NCI-H2107 treated with DMSO at 0.1 percent for 48 hours (cell line): Measurements from ENCODE around the gene CCDC175.
A peak's percentile ranks its signal among the peaks of the same experiment; 100 is the strongest.

Source experiments
- DNase-seq: peaks from one replicate; lab custom pipeline; 2025; ENCODE audit not compliant: unreplicated experiment; lab: John Stamatoyannopoulos, UW

CCDC175 gene

DNA sequence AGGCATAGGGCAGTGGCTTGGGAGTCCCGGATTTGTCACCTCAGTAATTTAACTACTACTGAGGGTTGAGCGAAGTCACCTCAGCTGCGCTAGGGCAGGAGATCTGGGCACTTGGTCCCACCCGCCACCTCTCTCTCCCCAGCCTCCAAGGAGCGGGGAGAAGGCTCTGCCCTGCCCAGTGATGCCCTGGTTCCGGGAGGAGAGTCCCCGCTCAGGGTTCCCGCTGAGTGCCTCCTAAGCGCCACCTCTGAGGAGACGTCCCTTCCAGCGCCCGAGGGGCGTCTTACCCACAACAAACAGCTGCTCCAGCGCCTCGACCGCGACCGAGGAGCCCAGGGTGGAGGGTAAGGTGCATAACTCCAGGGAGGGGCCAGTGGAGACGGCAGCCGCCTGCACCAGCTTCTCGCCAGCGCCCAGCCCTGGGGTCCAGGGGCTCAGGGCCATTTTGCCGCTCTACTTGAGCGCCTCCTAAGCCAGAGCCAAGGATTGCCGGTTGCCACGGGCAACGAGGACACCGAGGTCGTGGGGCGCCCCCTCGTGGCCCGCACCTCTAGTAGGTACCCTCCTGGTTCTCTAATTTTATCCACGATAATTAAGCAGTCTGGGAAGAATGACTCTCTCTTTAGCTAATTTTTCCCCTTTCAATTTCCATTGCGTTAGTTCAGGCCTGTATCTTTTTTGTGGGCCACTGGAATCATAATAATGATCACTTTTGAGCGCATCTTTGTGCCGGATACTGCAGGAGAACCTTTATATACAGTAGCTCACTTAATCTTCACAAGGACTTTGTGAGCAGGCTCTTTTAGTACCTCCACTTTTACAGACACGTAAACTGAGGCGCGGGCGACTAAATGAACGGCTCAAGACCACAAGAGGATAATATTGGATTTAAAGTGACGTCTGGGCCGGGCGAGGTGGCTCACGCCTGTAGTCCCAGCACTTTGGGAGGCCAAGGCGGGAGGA is at the start of gene CCDC175:
Gene CCDC175 (minus strand): TSS at position 481 of the 963 bp plus-strand sequence. CDS start 37 bp downstream, at position 444.
- DNase-seq: peak; percentile 95

DNA sequence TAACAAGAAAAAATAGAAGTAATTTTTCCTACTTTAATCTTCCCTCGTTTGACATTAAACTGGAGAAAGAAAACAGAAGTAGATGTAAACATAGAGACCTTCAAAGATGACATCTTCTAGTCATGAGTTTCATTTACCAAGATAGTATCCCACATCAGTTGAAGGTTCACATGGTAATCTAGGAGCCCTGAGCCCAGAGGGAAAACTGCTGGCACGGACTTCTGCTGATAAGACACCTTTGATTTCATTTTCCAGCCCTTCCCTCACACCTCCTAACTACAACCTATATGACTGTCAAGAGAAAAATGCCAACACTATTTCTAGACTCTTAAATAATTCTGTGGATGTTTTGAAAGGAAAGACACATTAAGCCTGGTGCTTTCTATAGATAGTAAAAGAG is 46.0 kb upstream of the CCDC175 start:
- no peak for DNase-seq

DNA sequence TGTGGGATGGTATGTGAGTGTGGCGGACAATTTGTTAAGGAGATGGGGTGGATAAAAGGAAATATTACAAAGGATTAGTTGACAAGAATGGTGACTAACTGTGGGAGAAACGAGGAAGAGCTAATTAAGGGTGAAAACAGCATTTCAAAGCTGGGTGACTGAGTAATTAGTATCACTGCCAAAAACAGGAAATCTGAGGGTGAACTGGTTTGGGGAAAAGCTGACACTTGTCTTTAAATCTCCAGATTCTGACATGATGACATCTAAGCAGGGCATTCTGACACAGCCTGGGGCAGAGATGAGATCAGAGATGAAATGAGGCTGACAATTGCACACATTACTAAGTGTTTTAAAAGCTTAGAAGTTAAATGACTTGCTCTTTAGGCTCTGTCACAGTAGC is 42.4 kb upstream of the CCDC175 start:
- DNase-seq: no peak

DNA sequence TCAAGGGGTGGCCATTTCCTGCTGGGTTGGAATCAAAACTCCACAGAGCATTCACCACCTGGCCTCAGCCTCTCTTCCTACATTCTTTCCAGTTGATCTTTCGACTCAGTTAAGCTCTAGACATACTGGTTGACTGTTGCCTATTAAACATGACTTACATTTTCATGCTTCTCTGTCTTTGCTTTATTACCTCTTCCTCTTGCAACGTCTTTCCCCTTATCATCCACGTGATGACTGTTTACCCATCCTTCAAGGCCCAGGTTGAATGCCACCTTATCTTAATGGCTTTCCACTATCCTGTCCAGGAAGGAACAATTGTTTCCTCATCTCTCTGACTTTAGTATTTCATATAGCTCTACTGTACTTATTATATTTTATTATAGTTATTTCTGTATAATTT is 24.4 kb upstream of the CCDC175 start:
- DNase-seq: no peak

DNA sequence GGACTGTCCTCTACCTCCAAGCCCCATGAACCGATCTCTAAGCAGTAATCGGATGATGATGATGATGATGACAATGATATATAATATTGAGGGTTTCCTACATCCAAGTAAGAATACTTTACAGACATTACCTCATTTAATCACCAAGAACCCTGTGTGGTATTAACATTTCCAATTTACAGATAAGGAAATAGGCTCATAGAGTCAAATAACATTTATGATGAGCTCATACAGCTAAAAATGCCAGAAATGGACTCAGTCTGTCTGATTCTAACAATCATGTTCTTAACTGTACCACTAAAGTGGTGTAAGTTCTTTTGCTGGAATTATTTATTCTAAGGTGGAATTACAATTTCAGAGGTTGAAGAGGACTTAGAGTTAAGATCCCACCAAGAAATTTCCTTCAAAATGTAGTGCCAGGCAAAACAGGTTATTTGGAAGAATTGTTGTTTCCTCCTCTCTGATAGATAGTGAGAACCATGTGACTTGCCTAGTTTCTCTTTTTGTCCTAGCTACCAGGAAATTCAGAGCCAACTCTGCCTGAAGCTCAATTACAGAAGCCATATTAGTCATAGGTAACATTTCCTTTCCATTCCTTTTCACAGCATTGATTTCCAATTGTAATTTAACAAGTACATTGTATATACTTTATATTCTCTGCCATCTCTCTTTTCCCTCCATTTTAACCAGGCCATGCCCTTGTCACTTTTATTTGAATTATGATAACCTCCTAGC is 23.8 kb upstream of the CCDC175 start:
- no peak for DNase-seq

DNA sequence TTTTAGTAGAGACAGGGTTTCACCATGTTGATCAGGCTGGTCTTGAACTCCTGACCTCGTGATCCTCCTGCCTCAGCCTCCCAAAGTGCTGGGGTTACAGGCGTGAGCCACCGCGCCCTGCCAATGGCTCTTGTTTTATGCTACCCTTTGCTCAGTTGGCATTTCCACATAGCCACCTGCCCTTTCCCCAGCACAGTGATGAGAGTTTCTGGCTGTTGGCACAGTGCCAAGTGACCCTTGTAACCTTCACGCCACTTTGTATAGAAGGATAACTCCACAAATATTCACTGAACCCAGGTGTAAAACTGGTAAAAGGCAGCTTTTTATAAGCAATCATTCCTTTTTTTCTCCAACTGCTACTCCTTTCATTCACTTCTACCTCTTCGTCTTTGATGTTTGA is 18.5 kb upstream of the CCDC175 start:
- no peak for DNase-seq

DNA sequence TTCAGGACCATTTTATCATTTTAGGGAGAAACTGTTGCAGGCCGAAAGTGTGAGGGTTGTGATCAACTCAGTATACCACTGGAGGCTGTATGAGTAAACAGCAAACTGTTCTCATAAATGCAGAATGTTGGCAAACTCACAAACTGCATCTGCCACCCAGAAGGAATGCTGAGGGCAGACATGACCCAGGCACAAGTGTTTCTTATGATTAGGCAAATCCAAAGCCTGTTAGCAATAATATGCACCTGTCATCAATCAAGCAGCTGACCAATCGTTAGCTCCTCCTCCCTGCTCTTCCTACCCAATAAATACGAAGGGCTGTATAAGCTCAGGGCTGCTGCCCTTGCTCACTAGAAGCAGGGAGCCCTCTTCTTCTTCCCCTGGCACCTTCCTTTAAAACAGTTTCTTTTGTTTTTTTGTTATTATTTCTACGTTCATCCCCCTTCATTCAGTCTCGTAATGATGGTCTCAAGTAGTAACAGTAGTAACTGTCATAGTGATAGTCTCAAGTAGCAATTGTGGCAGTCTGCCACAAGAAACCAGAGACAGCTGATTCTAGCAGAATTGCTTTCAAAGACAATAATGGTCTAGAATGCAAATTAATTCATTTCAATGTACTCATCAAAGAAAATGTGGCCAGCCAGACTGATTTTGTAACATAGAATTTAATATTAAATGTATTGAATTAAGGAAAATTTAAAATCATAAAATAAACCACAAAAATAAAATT is 15.2 kb upstream of the CCDC175 start:
- DNase-seq: no peak

DNA sequence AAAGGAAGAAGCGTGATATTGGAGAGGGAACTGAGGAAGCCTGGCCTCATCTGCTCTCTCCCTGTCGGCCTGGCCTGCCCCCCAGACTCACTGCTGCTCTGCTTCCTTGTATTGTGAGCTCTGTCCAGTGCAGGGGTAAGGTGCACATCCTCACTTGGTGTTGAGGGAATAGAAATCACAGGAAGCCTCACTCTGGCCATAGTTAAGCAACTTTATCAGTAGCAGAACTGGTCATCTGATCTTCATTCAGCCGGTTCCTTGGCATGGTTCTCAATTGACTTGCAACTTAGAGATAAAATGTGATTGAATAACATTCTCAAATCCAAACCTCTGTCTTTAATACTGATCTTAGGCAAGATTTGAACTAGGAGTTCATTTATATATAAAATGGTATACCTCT is 11.5 kb upstream of the CCDC175 start:
- DNase-seq: no peak

DNA sequence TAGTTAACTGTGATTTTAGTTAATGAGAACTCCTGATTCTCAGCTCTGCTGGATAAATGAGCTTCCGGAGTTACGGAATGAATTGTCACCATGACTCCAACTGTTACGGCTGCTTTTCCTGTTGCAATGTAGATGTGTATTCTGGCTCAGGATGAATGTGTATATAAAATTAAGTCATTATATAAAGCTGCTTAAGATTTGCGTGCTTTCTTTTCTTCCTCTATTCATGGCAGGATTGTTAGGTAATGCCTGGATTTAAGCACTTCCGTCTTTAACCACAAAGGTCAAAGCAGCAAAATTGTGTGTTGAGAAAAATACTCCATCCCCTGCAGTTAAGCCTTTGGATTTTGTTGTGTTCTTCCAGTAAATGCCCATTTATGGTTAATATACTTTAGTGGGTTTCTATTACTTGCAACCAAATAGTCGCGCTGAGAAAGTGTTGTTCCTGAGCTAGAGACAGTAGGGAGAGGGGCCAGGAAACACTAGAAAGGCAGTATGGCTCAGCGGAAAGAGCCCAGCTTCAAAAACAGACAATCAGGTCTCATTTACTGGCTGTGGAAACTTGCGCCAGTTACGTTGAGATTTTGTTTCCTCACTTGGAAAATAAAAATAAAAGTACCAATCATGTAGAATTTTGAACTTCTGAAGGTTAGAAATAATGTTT is 9.4 kb upstream of the CCDC175 start:
- no peak for DNase-seq

DNA sequence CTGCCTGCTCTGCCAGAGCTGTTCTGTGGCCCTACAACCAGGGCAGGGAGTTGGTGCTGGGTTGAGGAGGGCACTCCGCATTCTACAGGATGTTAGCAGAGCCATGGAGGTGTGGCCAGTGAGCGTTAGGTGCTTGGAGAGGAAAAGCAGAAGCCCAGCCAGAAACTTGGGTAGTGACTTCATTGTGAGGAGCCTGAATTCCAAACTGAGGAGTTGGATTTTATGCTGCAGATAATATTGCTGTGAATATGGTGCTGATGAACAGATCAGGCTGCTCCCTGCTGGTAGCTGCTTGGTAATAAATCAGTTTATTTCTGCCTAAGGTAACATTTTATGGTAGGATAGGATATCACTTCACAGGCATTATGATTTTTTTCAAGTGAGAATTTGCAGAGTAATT is 7.1 kb upstream of the CCDC175 start:
- no peak for DNase-seq

DNA sequence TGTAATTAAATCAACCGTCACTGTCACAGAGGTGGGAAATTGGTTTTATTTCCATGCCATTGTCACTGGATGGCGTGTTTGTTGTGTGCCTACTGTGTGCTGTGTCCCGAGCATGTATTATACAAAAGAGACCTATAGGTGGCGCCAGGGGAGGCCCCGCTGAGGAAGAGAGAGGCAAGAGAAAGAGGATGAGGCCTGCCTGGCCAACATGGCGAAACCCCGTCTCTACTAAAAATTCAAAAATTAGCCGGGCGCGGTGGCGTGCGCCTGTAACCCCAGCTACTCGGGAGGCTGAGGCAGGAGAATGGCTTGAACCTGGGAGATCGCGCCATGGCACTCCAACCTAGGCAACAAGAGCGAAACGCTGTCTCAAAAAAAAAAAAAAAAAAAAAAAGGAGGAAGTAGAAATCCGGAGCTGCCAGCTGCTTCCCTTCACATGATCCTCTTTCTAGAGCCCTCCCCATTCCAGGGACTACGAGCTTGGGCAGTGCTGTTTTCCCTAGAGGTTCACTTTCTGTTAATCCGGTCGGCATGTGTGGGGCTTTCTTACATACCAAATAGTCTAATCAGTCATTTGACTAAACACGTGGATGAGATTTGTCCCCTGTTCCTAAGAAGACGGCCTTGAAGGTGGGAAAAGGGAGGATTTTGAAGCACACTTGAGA is 6.4 kb upstream of the CCDC175 start:
- no peak for DNase-seq

DNA sequence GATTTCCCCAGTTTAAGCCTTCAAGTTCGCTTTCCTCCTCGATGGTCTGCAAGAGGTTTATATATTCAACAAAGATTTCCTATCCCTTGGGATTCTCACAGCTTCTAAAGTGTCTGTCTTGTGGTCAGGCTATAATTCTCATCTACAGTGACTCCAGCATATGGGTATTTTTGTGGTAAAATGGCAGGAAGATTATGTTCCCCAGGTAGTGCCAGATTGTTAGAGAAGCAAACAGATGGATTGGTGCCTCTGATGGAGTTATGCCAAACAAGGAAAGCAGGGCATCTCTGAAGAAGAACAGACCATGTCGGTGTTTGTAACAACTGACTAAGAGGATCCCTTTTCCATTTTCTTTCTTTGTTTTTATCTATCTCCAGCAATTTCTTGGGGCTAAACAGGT is 5.5 kb upstream of the CCDC175 start:
- DNase-seq: peak; percentile 26

DNA sequence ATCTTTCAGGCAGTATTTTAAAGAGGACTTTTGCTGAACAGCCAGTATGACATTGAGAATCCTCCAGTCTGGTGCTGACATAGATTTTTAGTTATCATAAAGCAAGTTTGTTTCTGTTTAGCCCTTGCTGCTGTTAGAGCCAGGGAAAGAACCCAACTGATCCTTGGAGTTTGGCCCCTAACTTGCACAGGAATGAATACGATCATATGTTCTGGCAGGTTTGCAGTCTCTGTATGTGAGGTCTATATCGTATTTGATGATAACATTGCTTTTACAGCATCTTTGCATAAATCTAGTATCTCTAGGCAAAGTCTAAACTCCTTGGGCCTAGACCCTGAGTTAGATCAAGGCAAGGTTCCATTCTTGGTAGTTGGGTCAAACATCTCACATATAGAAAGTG is 4.3 kb upstream of the CCDC175 start:
- no peak for DNase-seq

DNA sequence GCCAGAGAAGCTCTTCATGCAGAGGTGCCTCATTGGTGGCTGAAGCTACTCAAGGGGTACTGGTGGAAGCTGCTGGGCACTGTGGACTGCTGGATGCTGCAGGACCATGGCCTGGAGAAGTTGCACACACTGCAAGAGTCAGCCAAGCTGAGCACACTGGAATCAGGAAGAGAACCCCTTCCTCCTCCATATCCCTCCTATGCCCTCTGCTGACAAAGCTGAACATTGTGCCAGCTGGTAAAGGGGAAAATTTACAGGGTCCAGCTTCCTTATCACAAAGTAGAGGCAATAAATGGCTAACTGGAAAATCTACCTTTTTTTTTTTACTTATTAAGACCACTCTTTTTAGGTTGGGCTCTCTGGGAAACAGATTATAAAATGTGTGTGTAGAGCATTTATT is 6.5 kb downstream of the CCDC175 start:
- DNase-seq: peak; percentile 93

DNA sequence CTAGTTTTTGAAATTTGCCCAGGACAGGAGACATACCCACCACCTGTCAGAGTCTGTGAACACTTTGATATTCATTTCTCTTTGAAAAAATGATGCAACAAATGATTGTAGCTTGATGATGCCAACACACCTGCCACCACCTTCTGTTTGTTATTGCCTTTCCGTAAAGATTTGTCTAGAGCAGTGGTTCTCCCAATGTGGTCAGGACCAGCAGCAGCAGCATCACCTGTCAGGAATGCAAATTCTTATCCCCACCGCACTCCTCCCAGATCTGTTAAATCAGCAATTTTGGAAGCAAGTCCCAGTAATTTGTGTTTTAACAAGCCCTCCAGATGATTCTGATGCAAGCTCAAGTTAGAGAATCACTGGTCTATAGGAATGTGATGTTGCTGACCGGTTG is 9.9 kb downstream of the CCDC175 start:
- DNase-seq: peak; percentile 99

DNA sequence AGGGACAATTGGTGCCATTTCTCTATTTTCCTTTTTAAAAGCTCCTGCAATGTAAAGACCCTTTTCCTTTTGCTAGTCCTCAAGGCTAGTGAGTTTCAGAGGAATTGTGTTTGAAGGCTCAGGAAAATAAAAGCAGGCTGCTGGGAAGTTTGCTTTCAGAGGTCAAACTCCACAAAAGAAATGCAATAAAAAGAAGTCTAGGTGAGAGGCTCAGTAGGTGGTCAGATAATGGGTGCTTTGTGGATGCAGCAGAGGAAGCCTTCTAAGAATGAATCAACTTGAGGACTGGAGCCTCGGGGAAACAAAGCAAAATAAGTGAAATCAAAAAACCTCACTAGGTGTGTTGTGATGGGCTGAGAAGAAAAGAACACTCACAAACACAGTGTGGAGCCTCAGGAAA is 10.3 kb downstream of the CCDC175 start:
- no peak for DNase-seq

DNA sequence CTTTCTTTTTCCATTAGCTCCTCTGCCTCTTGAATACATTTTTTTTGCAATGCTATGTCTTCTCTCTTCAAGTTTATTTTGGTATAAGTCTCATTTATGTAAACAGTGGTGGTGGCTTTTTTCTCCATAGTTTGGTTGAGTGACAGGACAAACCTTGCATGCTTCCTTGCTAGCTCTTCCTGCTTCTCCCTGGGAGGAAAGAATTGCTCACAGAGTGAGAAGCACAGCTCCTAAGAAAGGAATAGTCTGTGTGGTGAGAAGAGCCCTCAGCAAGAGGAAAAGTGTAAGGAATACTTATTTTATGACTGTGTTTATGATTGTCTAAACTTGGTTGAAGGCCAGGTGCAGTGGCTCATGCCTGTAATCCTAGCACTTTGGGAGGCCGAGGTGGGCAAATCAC is 11.5 kb downstream of the CCDC175 start:
- DNase-seq: peak; percentile 57

DNA sequence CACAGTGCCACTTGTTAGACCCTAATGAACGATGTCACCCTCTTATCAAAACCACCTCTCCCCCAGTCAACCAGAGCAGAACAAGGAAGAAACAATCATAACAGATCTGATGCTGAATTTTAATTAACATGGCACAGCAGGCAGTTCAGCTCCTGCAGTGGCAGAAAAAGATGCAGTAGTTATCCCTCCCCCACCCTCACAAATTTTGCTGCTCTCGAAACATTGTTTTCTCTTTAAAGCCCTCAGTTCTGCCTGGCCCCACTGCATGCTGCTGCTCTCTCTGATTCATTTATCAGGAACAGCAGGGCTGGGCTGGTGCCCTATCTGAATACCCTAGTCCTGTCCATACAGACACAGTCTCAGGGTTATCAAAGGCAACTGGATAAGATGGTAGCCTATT is 12.2 kb downstream of the CCDC175 start:
- peak; percentile 83 for DNase-seq

DNA sequence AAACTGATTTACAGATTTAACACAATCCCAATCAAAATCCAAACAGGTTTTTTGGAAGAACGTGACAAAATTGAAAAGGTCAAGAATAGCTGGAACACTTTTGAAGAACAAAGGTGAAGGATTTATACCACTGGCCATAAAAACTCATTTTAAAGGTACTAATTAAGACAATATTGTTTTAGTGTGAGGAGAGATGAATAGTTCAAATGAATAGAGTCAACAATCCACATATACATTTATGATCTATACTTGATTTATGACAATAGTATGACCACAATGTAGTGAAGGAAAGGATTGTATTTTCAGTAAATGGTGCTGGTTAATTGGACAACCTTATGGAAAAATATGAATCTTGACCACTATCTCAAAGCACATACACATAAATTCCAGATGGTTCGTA is 29.3 kb downstream of the CCDC175 start:
- DNase-seq: no peak

DNA sequence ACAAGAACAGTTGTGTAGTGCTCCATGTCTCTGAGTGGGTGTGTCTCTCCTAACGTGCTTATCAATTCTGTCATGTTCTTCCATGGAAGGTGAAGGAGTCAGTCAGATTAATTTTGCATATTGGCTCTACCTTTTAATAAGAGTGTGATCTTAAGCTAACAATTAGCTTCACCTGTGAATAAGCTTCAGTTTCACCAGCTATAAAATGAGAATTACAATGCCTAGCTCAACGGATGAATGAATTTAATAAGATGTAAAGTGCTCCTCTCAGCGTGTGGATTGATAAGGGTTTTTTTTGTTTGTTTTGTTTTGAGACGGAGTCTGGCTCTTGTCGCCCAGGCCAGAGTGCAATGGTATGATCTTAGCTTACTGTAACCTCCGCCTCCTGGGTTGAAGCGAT is 32.7 kb downstream of the CCDC175 start:
- DNase-seq: peak; percentile 95
